ENCODE measurements around the gene ANTKMT.
A peak's percentile ranks its signal among the peaks of the same experiment; 100 is the strongest.
"Not testable (repeated sequence)": the region's sequence is repeated elsewhere in the genome, so short reads cannot be mapped to it uniquely, and the experiment has no call there.

Gene ANTKMT

GRCh38 chr16:681746-682427, 39.1 kb upstream of the ANTKMT start:
- DNase-seq: no peak

- DNase-seq: no peak
Observed at GRCh38 chr16:682493-683395, 38.2 kb upstream of the ANTKMT start.

GRCh38 chr16:683396-684070, 37.4 kb upstream of the ANTKMT start:
- DNase-seq: no peak

- DNase-seq: peak; percentile 91
Observed at GRCh38 chr16:684071-684794, 36.7 kb upstream of the ANTKMT start, which contains the start of gene JMJD8. JMJD8 (minus strand) TSS chr16:684334; CDS start chr16:684319, 15 bp downstream.

- no peak for DNase-seq
Observed at GRCh38 chr16:684961-685696, 35.8 kb upstream of the ANTKMT start.

- no peak for DNase-seq
Observed at GRCh38 chr16:685967-686366, 35.0 kb upstream of the ANTKMT start.

- DNase-seq: no peak
Observed at GRCh38 chr16:686459-687260, 34.3 kb upstream of the ANTKMT start.

GRCh38 chr16:687499-687898, 33.4 kb upstream of the ANTKMT start:
- DNase-seq: no peak

- no peak for DNase-seq
Observed at GRCh38 chr16:689175-689897, 31.6 kb upstream of the ANTKMT start.

GRCh38 chr16:691242-691641, 29.7 kb upstream of the ANTKMT start:
- not testable (repeated sequence) for DNase-seq

GRCh38 chr16:692356-693108, 28.4 kb upstream of the ANTKMT start:
- DNase-seq: no peak

- no peak for DNase-seq
Observed at GRCh38 chr16:693364-693763, 27.6 kb upstream of the ANTKMT start.

- DNase-seq: peak; percentile 30
Observed at GRCh38 chr16:693766-694165, 27.2 kb upstream of the ANTKMT start.

GRCh38 chr16:694187-694862, 26.6 kb upstream of the ANTKMT start:
- DNase-seq: no peak

GRCh38 chr16:694863-695354, 26.0 kb upstream of the ANTKMT start:
- DNase-seq: no peak

GRCh38 chr16:695355-696089, 25.4 kb upstream of the ANTKMT start:
- DNase-seq: peak; percentile 39

GRCh38 chr16:698911-699671, 21.9 kb upstream of the ANTKMT start:
- DNase-seq: no peak
